GM04504 (cell line): ENCODE results near the gene ASF1B.

ENCODE experiments used
- DNase-seq: peaks from one replicate; pipeline ENCODE4 v3.0.0-alpha.2; 2012; ENCODE audit warnings: low read depth

ASF1B gene

DNA sequence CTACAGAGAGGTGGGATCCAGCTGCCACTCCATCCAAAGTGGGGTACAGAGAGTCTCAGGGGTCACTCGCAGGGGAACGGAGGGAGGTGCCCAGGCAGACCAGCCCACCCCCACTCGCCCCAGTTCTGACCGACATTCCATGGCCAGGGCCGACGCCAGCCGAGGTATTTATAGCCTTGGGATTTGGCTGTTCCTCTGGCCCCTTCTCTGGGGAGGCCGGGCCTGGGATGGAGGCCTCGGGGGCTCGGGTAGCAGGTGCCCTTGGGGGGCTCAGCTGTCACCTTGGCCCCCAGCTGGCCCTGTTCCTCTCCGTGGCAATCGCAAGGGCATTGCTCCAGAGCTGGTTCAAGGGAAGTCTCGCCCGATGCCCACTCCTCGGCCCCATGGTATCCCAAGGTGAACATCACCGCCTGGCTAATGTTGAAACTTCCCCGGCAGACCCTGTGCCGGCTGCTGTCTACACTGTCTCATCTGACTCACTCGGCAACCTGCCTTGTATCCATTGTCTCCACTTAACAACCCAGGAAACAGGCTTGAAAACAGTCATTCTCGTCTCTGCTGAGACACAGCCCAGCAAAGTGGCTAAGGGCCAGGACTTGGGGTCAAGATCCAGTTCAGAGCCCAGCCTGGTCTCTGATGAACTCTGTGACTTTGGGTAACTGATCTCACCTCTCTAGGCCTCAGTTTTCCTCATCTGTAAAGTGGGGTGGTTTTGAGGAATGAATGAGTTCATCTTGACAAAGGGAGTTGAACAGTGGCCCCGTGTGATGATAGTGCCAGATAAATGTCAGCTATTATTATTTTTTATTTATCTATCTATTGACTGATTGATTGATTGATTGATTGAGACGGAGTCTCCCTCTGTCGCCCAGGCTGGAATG lies 28.6 kb downstream of the ASF1B start:
- DNase-seq, result no peak

DNA sequence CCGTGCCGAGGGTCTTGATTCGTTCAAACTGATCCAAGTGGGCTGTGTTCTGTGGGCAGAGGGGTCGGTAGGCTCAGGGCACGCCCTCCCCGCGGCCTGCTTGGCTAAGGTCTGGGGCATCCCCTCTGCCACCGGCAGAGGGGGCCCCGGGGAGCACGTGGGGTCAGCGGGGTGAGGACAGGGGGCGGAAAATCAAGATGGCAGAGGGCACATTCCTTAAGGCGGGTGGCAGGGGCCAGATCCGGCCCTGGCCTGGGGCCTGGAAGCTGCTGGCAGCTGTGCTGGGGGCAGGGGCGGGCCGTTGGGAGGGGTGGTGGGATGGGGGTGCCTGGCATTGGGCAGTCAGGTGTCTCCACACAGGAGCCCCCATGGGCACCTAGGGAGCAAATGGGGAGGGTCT lies 29.5 kb downstream of the ASF1B start:
- no peak for DNase-seq

DNA sequence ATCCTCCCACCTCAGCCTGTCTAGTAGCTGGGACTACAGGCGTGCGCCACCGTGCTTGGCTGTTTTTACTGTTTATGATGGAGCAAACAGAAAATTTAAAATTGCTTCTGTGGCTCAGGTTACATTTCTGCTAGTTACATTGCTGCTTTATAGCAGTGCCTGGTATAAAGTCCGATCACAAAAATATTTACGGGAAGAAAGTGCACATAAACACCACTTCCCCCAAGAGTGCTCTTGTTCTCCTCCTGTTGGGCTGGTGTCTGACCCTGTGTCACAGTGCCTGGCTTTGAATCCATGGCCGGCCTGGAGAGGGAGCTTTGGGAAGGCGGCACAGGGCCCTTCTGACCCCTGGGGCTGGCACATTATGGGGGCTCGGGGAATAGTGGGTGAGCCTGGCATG lies 30.7 kb downstream of the ASF1B start:
- DNase-seq, result no peak

DNA sequence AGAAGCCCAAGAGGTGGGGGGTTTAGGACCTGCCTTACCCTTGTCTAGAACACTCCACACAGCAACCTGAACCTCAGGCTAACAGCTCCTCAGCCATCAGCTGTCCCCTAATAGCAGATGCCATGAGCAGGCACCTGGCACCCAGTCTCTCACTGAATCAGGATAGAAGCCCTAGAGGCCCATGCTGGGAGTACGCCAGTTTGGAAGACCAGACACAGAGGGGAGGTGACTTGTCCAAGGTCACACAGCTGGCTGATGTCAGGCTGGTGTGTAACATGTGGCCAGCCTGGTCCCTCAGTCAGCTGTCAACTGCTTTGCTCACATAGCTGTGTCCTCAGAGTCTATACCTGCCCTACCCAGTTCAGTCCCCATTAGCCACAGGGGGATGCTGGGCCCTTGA lies 33.1 kb downstream of the ASF1B start:
- no peak for DNase-seq

DNA sequence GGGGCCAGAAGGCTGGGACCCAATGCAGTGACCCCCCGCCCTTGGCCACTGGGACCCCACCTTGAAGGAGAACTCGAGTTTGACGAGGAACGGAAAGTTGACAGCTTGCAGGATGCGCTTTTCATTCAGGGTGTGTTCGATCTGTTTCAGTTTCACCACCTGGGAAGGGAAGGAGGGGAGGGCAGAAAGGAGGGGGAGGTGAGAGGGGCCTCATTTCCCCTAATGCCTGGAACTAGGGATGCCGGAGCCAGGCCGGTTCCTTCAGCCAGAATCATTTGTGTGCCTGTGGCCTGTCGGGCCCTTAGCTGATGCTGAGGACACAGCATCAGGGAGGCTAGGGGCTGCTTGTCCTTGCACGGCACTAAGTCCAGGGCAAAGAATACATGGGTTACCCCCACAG lies 33.6 kb downstream of the ASF1B start:
- no peak for DNase-seq

DNA sequence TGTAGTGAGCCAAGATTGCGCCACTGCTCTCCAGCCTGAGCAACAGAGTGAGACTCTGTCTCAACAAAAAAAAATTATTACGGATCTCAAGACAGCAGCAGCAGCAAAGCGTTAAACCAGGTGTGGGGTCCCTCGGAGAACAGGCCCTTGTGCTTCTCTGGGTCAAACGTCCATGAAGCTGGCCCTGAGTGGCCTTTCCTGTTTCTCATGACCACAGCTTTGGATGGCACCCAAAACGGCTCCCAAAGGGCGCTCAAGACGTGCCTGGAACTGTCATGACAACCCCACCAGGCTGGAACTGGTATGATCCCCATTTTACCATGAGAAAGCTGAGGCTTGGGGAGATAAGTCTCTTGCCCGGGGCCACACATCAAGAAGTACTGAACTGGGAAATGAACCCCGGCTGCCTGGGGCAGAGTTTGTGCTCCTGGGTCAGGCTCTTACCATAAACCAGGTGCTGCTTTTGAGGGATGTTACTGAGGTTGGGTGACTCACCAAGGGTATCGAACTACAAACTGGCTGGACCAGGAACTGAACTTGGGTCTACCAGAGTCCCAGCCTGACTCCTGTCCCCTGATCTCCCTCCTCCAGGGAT lies 34.2 kb downstream of the ASF1B start:
- DNase-seq, result no peak

DNA sequence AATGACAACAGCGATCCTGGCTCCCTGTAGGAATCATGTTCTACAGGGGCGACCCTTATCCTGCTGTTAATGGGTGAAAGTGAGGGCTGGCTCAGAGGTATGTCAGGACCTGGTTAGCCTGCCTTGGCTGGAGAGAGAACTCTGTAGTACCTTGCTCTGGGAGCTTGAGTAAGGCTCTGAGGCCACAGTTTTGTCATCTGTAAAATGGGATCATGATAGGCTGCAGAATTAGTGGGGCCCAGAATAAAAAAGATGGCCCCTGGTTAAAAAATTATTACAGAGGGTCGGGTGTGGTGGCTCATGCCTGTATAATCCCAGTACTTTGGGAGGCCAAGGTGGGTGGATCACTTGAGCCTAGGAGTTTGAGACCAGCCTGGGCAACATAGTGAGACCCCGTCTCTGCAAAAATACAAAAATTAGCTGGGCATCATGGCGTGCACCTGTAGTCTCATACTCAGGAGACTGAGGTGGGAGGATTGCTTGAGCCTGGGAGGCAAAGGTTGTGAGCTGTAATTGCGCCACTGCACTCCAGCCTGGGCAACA lies 35.3 kb downstream of the ASF1B start:
- no peak for DNase-seq

DNA sequence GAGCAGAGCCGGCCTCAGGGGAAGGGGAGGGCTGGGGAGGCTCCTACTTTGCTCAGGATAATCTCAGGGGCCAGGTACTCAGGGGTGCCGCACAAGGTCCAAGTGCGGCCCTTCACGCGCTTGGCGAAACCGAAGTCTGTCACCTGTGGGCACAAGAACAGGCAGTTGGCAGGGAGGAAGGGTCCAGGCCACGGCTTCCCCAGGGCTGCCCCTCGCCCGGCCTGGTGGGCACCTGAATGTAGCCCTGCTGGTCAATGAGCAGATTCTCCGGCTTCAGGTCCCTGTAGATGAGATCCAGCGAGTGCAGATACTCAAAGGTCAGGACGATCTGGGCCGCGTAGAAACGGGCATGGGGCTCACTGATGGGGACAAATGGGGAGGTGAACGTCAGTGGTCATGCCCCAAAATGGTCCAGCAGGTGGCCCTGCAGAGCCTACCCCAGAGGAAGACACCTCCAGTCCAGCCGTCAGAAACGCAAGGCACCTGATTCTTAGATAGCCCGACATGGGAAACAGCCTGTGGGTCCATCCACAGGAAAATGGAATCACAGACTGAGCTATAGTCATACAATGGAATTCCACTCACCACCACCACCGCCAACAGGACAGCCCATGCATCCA lies 38.7 kb downstream of the ASF1B start:
- DNase-seq, result no peak

DNA sequence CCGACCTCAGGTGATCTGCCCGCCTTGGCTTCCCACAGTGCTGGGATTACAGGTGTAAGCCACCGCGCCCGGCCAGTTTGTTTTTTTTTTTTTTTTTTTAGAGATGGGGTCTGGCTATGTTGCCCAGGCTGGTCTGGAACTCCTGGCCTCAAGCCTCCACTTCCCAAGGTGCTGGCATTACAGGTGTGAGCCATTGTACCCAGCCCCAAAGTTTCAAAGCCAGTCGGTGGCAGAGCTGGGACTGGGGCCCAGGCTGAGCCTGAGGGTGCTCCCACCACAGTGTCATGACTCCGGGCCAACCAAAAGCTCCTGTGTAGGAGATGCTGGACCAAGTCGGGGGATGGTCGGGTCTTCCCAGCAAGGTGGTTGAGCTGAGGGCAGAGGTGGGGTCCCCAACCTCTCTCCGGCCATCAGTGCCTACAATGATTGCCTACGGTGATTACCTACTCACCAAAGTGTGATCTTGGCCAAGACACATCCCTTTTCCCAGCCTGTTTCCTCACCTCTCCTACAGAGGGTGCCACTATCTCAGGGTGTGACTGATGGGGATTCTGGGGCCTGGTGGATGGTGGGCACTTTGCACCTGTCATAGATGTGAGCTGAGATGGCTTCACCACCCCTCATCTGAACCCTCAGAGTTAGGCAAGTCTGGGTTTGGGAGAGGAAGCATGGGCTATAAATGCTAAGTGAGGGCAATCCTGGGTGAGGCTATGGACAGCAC lies 40.0 kb downstream of the ASF1B start:
- no peak for DNase-seq

DNA sequence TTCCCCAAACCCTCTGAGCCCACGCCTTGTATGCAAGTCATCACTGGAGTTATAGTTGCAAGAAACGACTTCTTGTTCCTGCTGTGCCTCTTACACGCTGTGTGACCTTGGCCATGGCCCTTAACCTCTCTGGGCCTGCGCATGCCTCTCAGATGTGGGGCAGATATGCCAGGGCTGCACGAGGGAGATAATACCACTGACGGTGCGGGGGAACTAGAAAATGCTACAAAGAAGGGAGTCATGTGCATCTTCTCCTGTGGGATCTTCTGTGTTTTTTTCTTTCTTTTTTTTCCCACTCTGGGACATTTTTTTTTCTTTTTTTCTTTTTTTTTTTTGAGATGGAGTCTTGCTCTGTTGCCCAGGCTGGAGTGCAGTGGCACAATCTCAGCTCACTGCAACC lies 41.5 kb downstream of the ASF1B start:
- DNase-seq, result no peak

DNA sequence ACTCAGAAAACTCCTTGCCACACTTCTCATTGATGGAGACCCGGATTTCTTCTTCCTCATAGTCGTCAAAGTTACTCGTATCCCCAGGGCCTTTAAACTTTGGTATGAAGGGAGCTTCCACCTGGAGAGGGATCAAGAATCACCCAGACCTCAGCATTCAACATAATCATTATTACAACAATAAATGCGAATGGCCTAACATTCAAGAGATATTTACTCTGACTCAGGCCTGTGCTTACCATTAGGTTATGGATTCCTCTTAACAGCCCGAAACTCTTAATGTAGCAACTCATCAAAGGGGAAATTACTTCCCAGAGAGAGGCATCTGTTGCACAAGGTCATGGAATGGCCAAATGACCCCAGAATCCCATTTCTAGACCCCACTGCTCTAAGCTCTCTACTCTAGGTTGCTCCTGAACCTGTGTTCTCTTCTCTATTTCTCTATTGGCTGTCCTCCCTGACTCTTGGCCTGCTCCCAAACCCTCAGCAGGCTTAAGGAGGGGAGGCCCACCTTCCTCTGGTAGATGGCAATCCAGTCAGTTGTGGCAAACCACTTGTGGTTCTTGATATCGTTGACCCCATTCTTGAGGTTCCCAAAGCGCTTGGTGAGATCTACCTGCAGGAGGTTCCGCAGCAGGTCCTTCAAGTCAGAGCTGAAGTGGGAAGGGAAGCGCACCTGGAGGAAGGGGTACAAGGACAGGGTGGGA lies 43.1 kb downstream of the ASF1B start:
- no peak for DNase-seq

DNA sequence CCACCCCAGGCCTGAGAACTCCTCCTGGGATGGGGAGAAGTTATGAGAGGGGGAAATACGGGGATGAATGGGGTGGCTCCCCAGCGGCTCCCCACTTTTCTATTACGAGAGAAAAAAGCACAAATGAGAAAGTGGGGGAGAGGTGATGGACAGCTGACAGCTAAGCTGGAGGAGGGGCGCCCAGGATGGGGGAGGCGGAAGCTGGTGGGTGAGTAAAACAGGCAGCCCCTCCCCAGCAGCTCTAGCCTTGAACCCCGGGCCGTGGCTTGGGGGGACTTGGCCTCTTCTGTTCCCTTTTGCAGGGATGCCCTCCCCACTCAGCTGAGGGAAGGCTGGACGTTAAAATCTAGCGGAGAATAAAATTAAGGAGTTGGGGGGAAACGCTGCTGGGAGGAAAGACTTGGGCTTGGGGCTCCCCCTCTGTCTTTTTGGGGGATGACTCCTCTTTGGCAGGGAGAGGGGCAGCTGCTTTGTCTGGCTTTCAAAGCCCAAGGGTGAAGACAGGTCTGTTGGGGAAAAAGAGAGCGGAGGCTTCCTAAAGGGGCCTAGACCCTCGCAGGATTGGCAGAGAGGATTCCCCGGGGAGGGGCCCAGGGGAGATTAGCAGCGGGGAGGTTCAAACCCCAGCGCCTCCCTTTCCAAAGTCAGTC lies 44.5 kb downstream of the ASF1B start:
- no peak for DNase-seq

DNA sequence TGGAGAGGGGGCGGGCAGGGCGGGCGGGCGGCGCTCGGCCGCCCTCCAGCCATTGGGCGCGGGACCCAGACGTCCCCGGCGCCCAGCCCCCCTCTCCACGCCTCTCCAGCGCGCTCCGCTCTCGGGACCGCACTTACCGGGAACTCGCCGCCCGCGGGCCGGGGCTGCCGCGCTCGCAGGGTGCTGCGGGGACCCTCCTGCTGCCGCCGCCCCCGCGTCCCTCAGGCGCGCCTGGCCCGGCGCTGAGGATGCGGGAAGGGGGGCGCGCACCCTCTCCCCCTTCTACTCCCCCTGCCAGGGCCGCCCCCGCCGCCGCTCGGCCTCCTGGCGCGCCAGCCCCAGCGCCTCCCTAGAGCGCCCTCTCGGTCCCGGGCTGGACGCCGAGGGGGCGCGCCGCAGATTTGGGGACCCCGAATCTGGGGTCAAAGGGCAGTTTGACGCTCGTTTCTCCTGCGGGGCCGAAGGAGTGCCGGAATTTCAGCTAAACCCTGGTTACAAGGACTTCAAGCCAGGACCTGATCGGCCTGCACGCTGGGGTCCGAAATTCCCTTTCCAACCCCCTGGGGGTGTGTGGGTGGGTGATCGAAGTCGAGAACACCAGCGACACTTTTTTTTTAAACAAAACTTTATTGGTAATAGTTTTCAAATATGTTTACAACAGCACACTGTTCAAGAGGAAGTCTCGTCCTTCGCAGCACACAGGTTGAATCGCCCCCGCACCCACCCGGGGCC lies 45.1 kb downstream of the ASF1B start:
- no peak for DNase-seq

DNA sequence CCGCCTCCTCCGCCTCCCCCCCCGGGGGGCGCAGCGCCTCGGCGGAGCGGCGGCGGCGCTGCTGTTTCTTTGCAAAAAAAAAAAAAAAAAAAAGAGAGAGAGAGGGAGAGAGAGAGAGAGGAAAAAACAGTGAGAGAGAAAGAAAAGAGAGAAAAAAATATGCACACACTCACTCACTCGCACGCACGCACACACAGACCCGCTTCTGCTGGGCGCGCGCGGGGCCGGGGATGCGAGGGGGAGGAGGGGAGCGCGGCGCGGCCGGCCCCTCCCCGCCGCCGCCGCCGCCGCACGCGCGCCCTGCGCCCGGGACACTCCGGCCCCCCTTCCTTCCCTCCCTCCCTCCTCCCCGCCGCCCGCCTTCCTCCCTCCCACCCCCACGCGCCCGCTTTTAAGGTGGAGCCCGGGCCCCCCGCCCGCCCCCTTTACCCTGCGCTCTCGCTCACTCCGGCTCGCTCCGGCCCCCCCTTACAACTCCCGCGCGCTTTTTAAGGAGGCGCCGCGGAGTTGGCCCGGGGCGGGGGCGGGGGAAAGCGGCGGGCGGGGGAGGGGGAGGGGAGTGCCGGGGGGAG lies 45.8 kb downstream of the ASF1B start, which contains the start of gene SAMD1:
Gene SAMD1 (minus strand): TSS at position 243 of the 572 bp plus-strand sequence.
- DNase-seq, result peak; percentile 62

DNA sequence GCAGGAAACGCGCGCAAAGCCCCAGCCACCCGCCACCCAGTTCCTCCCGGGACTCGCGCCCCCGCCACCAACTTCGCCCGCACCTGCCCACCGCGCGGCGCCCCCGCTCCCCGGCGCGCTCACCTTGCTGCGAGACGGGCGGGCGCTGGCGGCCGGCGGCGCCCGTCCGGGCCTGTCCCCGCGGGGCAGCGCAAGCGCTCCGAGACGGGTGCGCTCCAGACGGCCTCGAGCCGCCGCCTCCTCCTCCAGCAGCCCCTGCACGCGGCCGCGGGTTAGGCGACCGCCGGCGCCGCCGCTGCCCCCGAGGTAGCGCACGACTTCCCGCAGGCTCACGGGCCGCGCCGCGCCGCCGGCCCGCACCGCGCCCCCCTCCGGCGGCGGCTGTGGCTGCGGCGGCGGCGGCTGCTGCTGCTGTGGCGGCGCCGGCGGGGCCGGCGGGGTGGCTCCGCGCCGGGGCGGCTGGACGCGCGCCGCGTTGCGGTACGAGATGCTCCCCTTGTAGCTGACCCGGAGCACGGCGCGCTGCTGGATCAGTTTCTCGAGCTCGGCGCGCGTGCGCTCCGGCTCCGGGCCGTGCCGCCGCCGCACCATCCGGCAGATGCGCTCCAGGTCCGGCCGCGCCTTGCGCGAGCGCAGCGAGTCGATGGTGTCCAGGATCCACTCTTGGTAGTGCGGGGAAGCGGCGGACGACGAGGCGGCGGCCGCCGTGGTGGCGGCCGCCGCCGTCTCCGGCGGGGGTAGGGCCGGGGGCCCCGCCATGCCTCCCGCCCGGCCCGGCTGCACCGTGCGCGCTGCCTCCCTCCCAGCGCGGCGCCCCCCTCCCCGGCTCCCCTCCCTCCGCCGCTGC lies 46.5 kb downstream of the ASF1B start:
- DNase-seq, result no peak

DNA sequence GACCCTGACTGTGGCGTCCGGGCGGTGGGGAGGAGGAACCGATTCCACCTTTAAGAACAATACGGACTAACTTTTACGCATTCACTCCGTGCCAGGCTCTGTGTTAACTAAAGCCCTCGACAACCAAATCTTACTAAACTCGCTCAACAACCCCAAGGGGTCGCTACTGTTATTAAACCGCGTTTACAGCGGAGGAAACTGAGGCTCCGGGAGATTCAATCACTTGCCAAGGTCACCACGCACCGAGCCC lies 47.1 kb downstream of the ASF1B start:
- no peak for DNase-seq

DNA sequence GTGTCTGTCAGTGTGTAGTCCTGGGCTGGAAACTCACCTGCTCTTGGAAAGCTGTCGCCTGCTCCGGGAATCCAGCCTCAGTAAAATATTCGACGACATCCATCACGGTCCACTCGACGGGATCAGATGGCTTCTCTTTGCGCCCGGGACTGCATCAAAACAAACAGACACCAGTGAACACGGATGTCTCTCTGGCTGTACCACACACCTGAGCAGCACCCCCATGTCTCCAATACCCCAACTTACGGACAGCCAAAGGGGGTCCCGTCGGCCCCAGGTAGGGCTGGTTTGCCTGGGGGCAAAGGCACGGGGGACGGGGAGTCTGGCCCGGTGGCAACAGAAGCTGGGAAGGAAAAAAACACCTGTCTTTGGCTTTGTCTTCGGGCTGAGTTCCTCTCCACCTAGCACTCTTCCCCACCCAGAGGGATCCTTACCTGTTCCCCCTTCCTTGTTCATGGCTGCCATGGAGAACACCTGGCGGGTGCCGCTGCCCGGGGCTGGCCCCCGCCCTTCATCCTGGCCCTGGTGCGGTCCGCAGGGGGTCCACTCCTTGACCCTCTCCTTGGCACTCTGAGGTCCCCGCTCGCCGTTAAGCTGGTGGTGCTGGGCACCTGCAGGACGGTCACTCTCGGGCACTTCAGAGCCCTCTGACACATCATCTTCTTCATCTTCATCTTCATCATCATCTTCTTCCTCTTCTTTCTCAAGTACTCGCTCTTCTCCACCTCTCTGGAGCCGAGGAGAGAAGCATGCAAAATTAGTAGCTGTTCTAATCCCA lies 47.6 kb downstream of the ASF1B start:
- DNase-seq, result no peak

DNA sequence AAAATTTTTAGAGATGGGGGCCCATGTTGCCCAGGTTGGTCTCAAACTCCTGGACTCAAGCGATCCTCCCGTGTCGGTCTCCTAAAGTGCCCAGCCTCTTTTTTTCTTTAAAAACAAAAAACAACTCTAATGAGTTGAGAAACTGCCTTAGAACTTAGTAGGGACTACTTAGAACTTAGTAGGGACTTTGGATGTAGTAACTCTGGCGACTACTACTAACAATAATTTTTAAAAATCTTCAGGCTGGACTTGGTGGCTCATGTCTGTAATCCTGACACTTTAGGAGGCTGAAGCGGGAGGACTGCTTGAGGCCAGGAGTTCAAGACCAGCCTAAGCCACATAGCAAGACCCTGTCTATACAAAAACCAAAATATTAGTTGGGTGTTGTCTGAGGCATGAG lies 50.3 kb downstream of the ASF1B start:
- DNase-seq, result no peak
